HG03159 (cell line): Measurements from ENCODE around the gene MTHFS.
A peak's percentile ranks its signal among the peaks of the same experiment; 100 is the strongest.

Experiments
- ATAC-seq: cut with Tn5 transposase; IDR thresholded peaks from one replicate; pipeline ENCODE4 v1.9.1; 2021; ENCODE audit warnings: mild to moderate bottlenecking, moderate library complexity; ENCODE audit not compliant: unreplicated experiment

Gene MTHFS

GRCh38 chr15:79881254-79881653 is 15.6 kb downstream of the MTHFS start:
- ATAC-seq = no peak

- ATAC-seq = no peak
Observed at GRCh38 chr15:79878078-79878705, 18.6 kb downstream of the MTHFS start.

GRCh38 chr15:79875213-79875612 is 21.6 kb downstream of the MTHFS start:
- ATAC-seq = no peak

GRCh38 chr15:79874242-79874641 is 22.6 kb downstream of the MTHFS start:
- ATAC-seq = no peak

GRCh38 chr15:79872358-79873017 is 24.3 kb downstream of the MTHFS start:
- no peak for ATAC-seq

- ATAC-seq = no peak
Observed at GRCh38 chr15:79868554-79868953, 28.3 kb downstream of the MTHFS start.

- no peak for ATAC-seq
Observed at GRCh38 chr15:79863886-79864285, 32.9 kb downstream of the MTHFS start.

- no peak for ATAC-seq
Observed at GRCh38 chr15:79862191-79862590, 34.6 kb downstream of the MTHFS start.

GRCh38 chr15:79860661-79861060 is 36.2 kb downstream of the MTHFS start:
- ATAC-seq = no peak

GRCh38 chr15:79858469-79858868 is 38.3 kb downstream of the MTHFS start:
- no peak for ATAC-seq

- peak; percentile 90 for ATAC-seq
Observed at GRCh38 chr15:79853492-79854328, 43.1 kb downstream of the MTHFS start.

GRCh38 chr15:79849789-79850188 is 47.0 kb downstream of the MTHFS start:
- ATAC-seq = no peak

- no peak for ATAC-seq
Observed at GRCh38 chr15:79846539-79846938, 50.3 kb downstream of the MTHFS start.

GRCh38 chr15:79844221-79844620 is 52.6 kb downstream of the MTHFS start:
- ATAC-seq = no peak

- ATAC-seq = no peak
Observed at GRCh38 chr15:79837846-79838245, 59.0 kb downstream of the MTHFS start.

- no peak for ATAC-seq
Observed at GRCh38 chr15:79834495-79834894, 62.3 kb downstream of the MTHFS start.

- ATAC-seq = no peak
Observed at GRCh38 chr15:79832367-79833120, 64.3 kb downstream of the MTHFS start.

GRCh38 chr15:79831604-79832003 is 65.2 kb downstream of the MTHFS start:
- ATAC-seq = no peak

GRCh38 chr15:79829950-79830349 is 66.9 kb downstream of the MTHFS start:
- no peak for ATAC-seq

- ATAC-seq = no peak
Observed at GRCh38 chr15:79828447-79828846, 68.4 kb downstream of the MTHFS start.

GRCh38 chr15:79826800-79827199 is 70.0 kb downstream of the MTHFS start:
- no peak for ATAC-seq
